Liver (tissue), 9 donors: ENCODE measurements around the gene DIO2. TPM values are rescaled to one million over a fixed set of nuclear protein-coding genes. Genes with fewer than 3 reads are reported as not detected.

Source experiments
- DNase-seq: peaks from one replicate; pipeline ENCODE4 v3.0.0-alpha.2; 2017; ENCODE audit warnings: low spot score
- H3K27ac ChIP-seq, 2 donors: one replicate each; pipeline ENCODE4 v1.7.0; 2013; ENCODE audit warnings: inconsistent platforms in 2 of 2, low read length in 2 of 2, control low read depth in 1 of 2, low read depth in 1 of 2, mild to moderate bottlenecking in 1 of 2
- H3K27me3 ChIP-seq, 4 donors: one replicate each; pipeline versions ENCODE4 v1.6.1 to v1.7.0; 2013; ENCODE audit warnings: low read length in 3 of 4, inconsistent platforms in 1 of 4, mild to moderate bottlenecking in 1 of 4, moderate library complexity in 1 of 4; ENCODE audit not compliant: control insufficient read depth in 4 of 4, insufficient read depth in 4 of 4
- H3K36me3 ChIP-seq, 4 donors: one replicate each; pipeline versions ENCODE4 v1.6.1 to v1.7.0; 2013; ENCODE audit warnings: low read length in 3 of 4, mild to moderate bottlenecking in 3 of 4, low read depth in 1 of 4, moderate library complexity in 1 of 4; ENCODE audit not compliant: control insufficient read depth in 4 of 4, insufficient read depth in 3 of 4
- H3K4me1 ChIP-seq, 4 donors: one replicate each; pipeline versions ENCODE4 v1.6.1 to v1.7.0; 2013; ENCODE audit warnings: low read length in 3 of 4, mild to moderate bottlenecking in 3 of 4, moderate library complexity in 1 of 4; ENCODE audit not compliant: control insufficient read depth in 4 of 4, insufficient read depth in 4 of 4
- H3K4me3 ChIP-seq, 3 donors: one replicate each; pipeline versions ENCODE4 v1.6.1 to v1.7.0; 2013; ENCODE audit warnings: low read length in 3 of 3, control low read depth in 1 of 3, low read depth in 1 of 3, mild to moderate bottlenecking in 1 of 3
- H3K9ac ChIP-seq, 2 donors: one replicate each; pipeline ENCODE4 v1.7.0; 2013; ENCODE audit warnings: low read length in 2 of 2, mild to moderate bottlenecking in 2 of 2, moderate library complexity in 2 of 2, control low read depth in 1 of 2, low read depth in 1 of 2
- H3K9me3 ChIP-seq, 4 donors: one replicate each; pipeline versions ENCODE4 v1.6.1 to v1.7.0; 2013; ENCODE audit warnings: low read length in 3 of 4; ENCODE audit not compliant: control insufficient read depth in 4 of 4
- ATF3 ChIP-seq: IDR thresholded peaks from 2 replicates; pipeline ENCODE4 v1.6.1; 2016; ENCODE audit warnings: antibody characterized with exemption
- CTCF ChIP-seq: fragments of 150-350 bp; IDR thresholded peaks from 2 replicates; pipeline ENCODE4 v1.5.1; 2017; ENCODE audit warnings: improper control_type of control experiment, low read depth, low read length; ENCODE audit not compliant: missing input control
- EGR1 ChIP-seq, 2 donors: IDR thresholded peaks; 2 replicates each; pipeline ENCODE4 v1.6.1; 2016 to 2018; ENCODE audit warnings: antibody characterized with exemption in 2 of 2, low read depth in 2 of 2
- FOXA2 ChIP-seq: IDR thresholded peaks from 2 replicates; pipeline ENCODE4 v1.6.1; 2016; ENCODE audit warnings: antibody characterized with exemption
- GABPA ChIP-seq, 2 donors: IDR thresholded peaks in 1 of 2; conservative IDR thresholded peaks in 1 of 2; 2 replicates each; pipeline ENCODE4 v1.6.1; 2016; ENCODE audit warnings: antibody characterized with exemption in 2 of 2, mild to moderate bottlenecking in 1 of 2, moderate library complexity in 1 of 2
- HNF4A ChIP-seq, 2 donors: conservative IDR thresholded peaks; 2 replicates each; pipeline ENCODE4 v1.6.1; 2016; ENCODE audit warnings: antibody characterized with exemption in 2 of 2, mild to moderate bottlenecking in 2 of 2
- HNF4G ChIP-seq: IDR thresholded peaks from 2 replicates; pipeline ENCODE4 v1.6.1; 2016; ENCODE audit warnings: antibody characterized with exemption
- JUND ChIP-seq, 2 donors: IDR thresholded peaks; 2 replicates each; pipeline ENCODE4 v1.6.1; 2016; ENCODE audit warnings: antibody characterized with exemption in 2 of 2
- NR2F2 ChIP-seq: IDR thresholded peaks from 2 replicates; pipeline ENCODE4 v1.6.1; 2016; ENCODE audit warnings: antibody characterized with exemption
- RAD21 ChIP-seq, 2 donors: IDR thresholded peaks; 2 replicates each; pipeline ENCODE4 v1.6.1; 2016; ENCODE audit warnings: antibody characterized with exemption in 2 of 2, mild to moderate bottlenecking in 2 of 2
- REST ChIP-seq: IDR thresholded peaks from 2 replicates; pipeline ENCODE4 v1.6.1; 2016; ENCODE audit warnings: antibody characterized with exemption, mild to moderate bottlenecking
- RXRA ChIP-seq, 2 donors: IDR thresholded peaks; 2 replicates each; pipeline ENCODE4 v1.6.1; 2017 to 2018; ENCODE audit warnings: antibody characterized with exemption in 2 of 2, mild to moderate bottlenecking in 1 of 2
- SP1 ChIP-seq: IDR thresholded peaks from 2 replicates; pipeline ENCODE4 v1.6.1; 2018; ENCODE audit warnings: antibody characterized with exemption, mild to moderate bottlenecking
- TAF1 ChIP-seq: conservative IDR thresholded peaks from 2 replicates; pipeline ENCODE4 v1.6.1; 2016; ENCODE audit warnings: antibody characterized with exemption, mild to moderate bottlenecking
- YY1 ChIP-seq: IDR thresholded peaks from 2 replicates; pipeline ENCODE4 v1.6.1; 2016; ENCODE audit warnings: antibody characterized with exemption, mild to moderate bottlenecking
- ZBTB33 ChIP-seq: IDR thresholded peaks from 2 replicates; pipeline ENCODE4 v1.6.1; 2016; ENCODE audit warnings: antibody characterized with exemption
- WGBS: extraction: QIAGEN DNeasy Blood & Tissue Kit; methylation state at CpG from one replicate; pipeline ENCODE4 v1.1.7; 2013; 5-methylcytosine and 5-hydroxymethylcytosine counted together
- polyA plus RNA-seq, 2 donors: library from polyadenylated mRNA; stranded (reverse) in 1 of 2; unstranded in 1 of 2; fragments of 200-250 nt in 1 of 2; fragments of >200 nt in 1 of 2; fragmentation: Nextera tagmentation in 1 of 2; extraction: Ambion mirVana in 1 of 2; gene quantifications; one replicate each; pipeline versions ENCODE4 v1.2.1 to v1.2.3, GENCODE V29; 2013 to 2015
- total RNA-seq, 2 donors: library from RNA; depleted of rRNA; stranded (reverse); fragments of >200 nt; gene quantifications; one replicate each; pipeline ENCODE4 v1.2.3, GENCODE V29; 2014
- donor health status: healthy.
- donor health status: healthy.
- donor health status: healthy.
- donor health status: healthy.
- donor health status: healthy.

The DIO2 gene
- total and polyA plus RNA-seq, 4 donors = under 0.01 to 0.23 (median 0.02) TPM; not detected in 1

- peaks cover 0 to 3% (median 0%) of the 10 kb centered on the region in 4 donors for H3K4me1 ChIP-seq
- H3K9ac ChIP-seq = no peak overlapping the region
- no peaks in the 10 kb centered on the region for H3K27me3 ChIP-seq
- H3K27ac ChIP-seq = no peak overlapping the region
- no peaks in the 10 kb centered on the region for H3K9me3 ChIP-seq
- WGBS = 48% methylated on average over 10 of the region's 10 CpGs
- no peak overlapping the region for H3K4me3 ChIP-seq
- no peak for DNase-seq
- TF ChIP-seq NR2F2 = no peak
- no peak for TF ChIP-seq JUND (IDR thresholded peaks at IDR 0.05)
- no peak for TF ChIP-seq EGR1 (IDR thresholded peaks at IDR 0.05; ENCODE audit: low read depth in 2 of 2)
- TF ChIP-seq ZBTB33 = no peak
- no peak for TF ChIP-seq ATF3
- no peak for TF ChIP-seq SP1
- no peak for TF ChIP-seq CTCF
- TF ChIP-seq RAD21 (IDR thresholded peaks at IDR 0.05) = no peak
- TF ChIP-seq YY1 = no peak
- TF ChIP-seq REST = no peak
- TF ChIP-seq HNF4A (conservative IDR thresholded peaks at IDR 0.05) = no peak
- H3K36me3 ChIP-seq = no peaks in the 10 kb centered on the region
Observed at GRCh38 chr14:80215756-80216581, 4.7 kb upstream of the DIO2 start.

- DNase-seq = no peak
- WGBS = 80% methylated on average over 4 of the region's 4 CpGs
- Histone ChIP-seq H3K27me3 (no peaks in the 10 kb centered on the region), H3K9me3 (no peaks in the 10 kb centered on the region), H3K4me1 (peaks cover 0 to 3% (median 0%) of the 10 kb centered on the region in 4 donors), H3K4me3 (no peak overlapping the region), H3K36me3 (no peaks in the 10 kb centered on the region), H3K27ac (no peak overlapping the region), H3K9ac (no peak overlapping the region)
- TF ChIP-seq CTCF (no peak), RAD21 (IDR thresholded peaks at IDR 0.05) (no peak), JUND (IDR thresholded peaks at IDR 0.05) (no peak), HNF4G (no peak), ATF3 (no peak), EGR1 (IDR thresholded peaks at IDR 0.05; ENCODE audit: low read depth in 2 of 2) (no peak), FOXA2 (no peak), TAF1 (no peak), YY1 (no peak), HNF4A (conservative IDR thresholded peaks at IDR 0.05) (no peak), GABPA (IDR thresholded peaks at IDR 0.05 in 1 of 2, conservative IDR thresholded peaks at IDR 0.05 in 1 of 2) (no peak), RXRA (IDR thresholded peaks at IDR 0.05) (no peak), REST (no peak)
Observed at GRCh38 chr14:80215081-80215480, 3.8 kb upstream of the DIO2 start.
